ENCODE measurements around the gene ZNF608.

ZNF608 gene

DNA sequence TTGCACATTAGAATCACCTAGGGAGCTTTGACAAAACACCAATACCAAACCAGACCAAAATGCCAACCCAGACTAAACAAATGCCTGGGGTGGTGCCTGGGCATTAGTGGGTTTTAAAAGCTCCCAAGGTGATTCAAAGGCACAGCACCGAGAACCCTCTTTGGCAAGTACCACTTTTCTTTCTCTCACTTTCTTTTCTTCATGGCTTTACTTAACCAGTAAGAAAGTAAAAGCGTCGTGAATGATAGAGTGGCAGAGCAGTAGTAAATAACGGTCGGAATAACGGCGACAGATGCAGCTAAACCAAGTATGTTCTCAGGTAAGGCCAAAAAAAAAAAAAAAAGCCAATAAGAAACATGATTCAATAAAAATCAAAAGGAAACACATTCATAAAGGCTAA lies 49.5 kb downstream of the ZNF608 start:
- no peak for DNase-seq (ENCODE audit: low read depth)
- peaks cover 35% of the 10 kb centered on the region for H3K4me1 ChIP-seq (ENCODE audit: control insufficient read depth, insufficient read depth, low read length)
- H3K36me3 ChIP-seq (ENCODE audit: control insufficient read depth, insufficient read depth, low read length, severe bottlenecking) = no peaks in the 10 kb centered on the region
- H3K27me3 ChIP-seq (replicated peaks; ENCODE audit: control insufficient read depth, insufficient read depth, low read length) = no peaks in the 10 kb centered on the region
- no peak overlapping the region for H3K4me3 ChIP-seq (ENCODE audit: low read length)
- H3K9ac ChIP-seq (ENCODE audit: low read length) = no peak overlapping the region
- H3K9me3 ChIP-seq (ENCODE audit: control insufficient read depth, low read length) = no peaks in the 10 kb centered on the region
